WTC11 (cell line): ENCODE measurements around the gene ERGIC2. TPM values are rescaled to one million over a fixed set of nuclear protein-coding genes. Genes with fewer than 3 reads are reported as not detected.

Source experiments
- ATAC-seq: fragments of 200-7000 bp; cut with Tn5 transposase; 2 replicates; pipeline ENCODE4 v1.10.0; 2021; ENCODE audit warnings: mild to moderate bottlenecking, moderate library complexity
- CTCF ChIA-PET: fragments of 300-600 bp; sonication (Branson Sonifier 250); formaldehyde crosslinking; loops from one replicate; lab custom pipeline; 2021; ENCODE audit warnings: antibody characterized with exemption; lab: Charles Lee
- POLR2A ChIA-PET: fragments of 350-600 bp; sonication (Branson Sonifier 250); formaldehyde crosslinking; loops from one replicate; lab custom pipeline; 2021; ENCODE audit warnings: antibody characterized with exemption; lab: Charles Lee
- DNase-seq: peaks from one replicate; pipeline ENCODE4 v3.0.0; 2021; ENCODE audit warnings: low spot score
- H3K27ac Mint-ChIP-seq: 2 replicates; pipeline ENCODE4 v1.8.0; 2021; ENCODE audit warnings: mixed read lengths
- H3K27me3 Mint-ChIP-seq: 2 replicates; pipeline ENCODE4 v1.8.0; 2021; ENCODE audit warnings: low read depth, mild to moderate bottlenecking, moderate library complexity, mixed read lengths
- H3K36me3 Mint-ChIP-seq: 2 replicates; pipeline ENCODE4 v1.8.0; 2021; ENCODE audit warnings: mixed read lengths
- H3K4me1 Mint-ChIP-seq: 2 replicates; pipeline ENCODE4 v1.8.0; 2022; ENCODE audit warnings: mixed read lengths
- H3K4me3 Mint-ChIP-seq: 2 replicates; pipeline ENCODE4 v1.8.0; 2021; ENCODE audit warnings: mild to moderate bottlenecking, moderate library complexity, mixed read lengths
- H3K9me3 Mint-ChIP-seq: 2 replicates; pipeline ENCODE4 v1.8.0; 2021; ENCODE audit warnings: mixed read lengths
- ATF1 ChIP-seq: sonication (generic); formaldehyde crosslinking; IDR thresholded peaks from 2 replicates; pipeline ENCODE4 v1.8.1; 2023; ENCODE audit warnings: mild to moderate bottlenecking, moderate library complexity, missing genetic modification reagents
- ETV6 ChIP-seq: sonication (generic); formaldehyde crosslinking; IDR thresholded peaks from 2 replicates; pipeline ENCODE4 v1.8.1; 2022; ENCODE audit warnings: mild to moderate bottlenecking, missing genetic modification reagents
- FOXJ3 ChIP-seq: sonication (generic); formaldehyde crosslinking; IDR thresholded peaks from 2 replicates; pipeline ENCODE4 v1.9.0; 2021; ENCODE audit warnings: missing genetic modification reagents, mild to moderate bottlenecking, borderline replicate concordance
- GABPB1 ChIP-seq: sonication (generic); formaldehyde crosslinking; IDR thresholded peaks from 2 replicates; pipeline ENCODE4 v1.8.1; 2023; ENCODE audit warnings: mild to moderate bottlenecking, missing genetic modification reagents
- MXD4 ChIP-seq: fragments of 250-450 bp; sonication (Bioruptor Pico); IDR thresholded peaks from 2 replicates; pipeline ENCODE4 v1.8.0; 2021; ENCODE audit warnings: mild to moderate bottlenecking, moderate library complexity, borderline replicate concordance
- TEAD4 ChIP-seq: sonication (generic); formaldehyde crosslinking; IDR thresholded peaks from 2 replicates; pipeline ENCODE4 v1.8.0; 2022; ENCODE audit warnings: mild to moderate bottlenecking, missing genetic modification reagents
- ZBTB21 ChIP-seq: sonication (generic); formaldehyde crosslinking; IDR thresholded peaks from 2 replicates; pipeline ENCODE4 v1.8.1; 2023; ENCODE audit warnings: mild to moderate bottlenecking, missing genetic modification reagents, borderline replicate concordance
- ZNF138 ChIP-seq: sonication (generic); formaldehyde crosslinking; conservative IDR thresholded peaks from 2 replicates; pipeline ENCODE4 v1.8.1; 2022; ENCODE audit warnings: mild to moderate bottlenecking, moderate library complexity, missing genetic modification reagents
- ZNF232 ChIP-seq: sonication (generic); formaldehyde crosslinking; IDR thresholded peaks from 2 replicates; pipeline ENCODE4 v1.8.0; 2022; ENCODE audit warnings: mild to moderate bottlenecking, missing genetic modification reagents
- ZNF671 ChIP-seq: fragments of 250-450 bp; sonication (Bioruptor Pico); IDR thresholded peaks from 2 replicates; pipeline ENCODE4 v1.8.0; 2021; ENCODE audit warnings: mild to moderate bottlenecking
- total RNA-seq: library from RNA; stranded (reverse); gene quantifications from 3 replicates; pipeline ENCODE4 v1.2.3, GENCODE V29; 2021
- TF ChIP-seq, protein P1 (sequence below): sonication (generic); formaldehyde crosslinking; IDR thresholded peaks from 2 replicates; pipeline ENCODE4 v1.8.0; 2022; ENCODE audit warnings: mild to moderate bottlenecking, missing genetic modification reagents
- TF ChIP-seq, protein P2 (sequence below): fragments of 250-450 bp; sonication (Bioruptor Pico); IDR thresholded peaks from 2 replicates; pipeline ENCODE4 v1.8.0; 2021; ENCODE audit warnings: mild to moderate bottlenecking
- TF ChIP-seq, protein P3 (sequence below): sonication (generic); formaldehyde crosslinking; IDR thresholded peaks from 2 replicates; pipeline ENCODE4 v1.8.0; 2023; ENCODE audit warnings: mild to moderate bottlenecking, missing genetic modification reagents
- TF ChIP-seq, protein P4 (sequence below): sonication (generic); formaldehyde crosslinking; IDR thresholded peaks from 2 replicates; pipeline ENCODE4 v1.8.1; 2022; ENCODE audit warnings: missing genetic modification reagents, borderline replicate concordance
- TF ChIP-seq, protein P5 (sequence below): fragments of 250-450 bp; sonication (Bioruptor Pico); conservative IDR thresholded peaks from 2 replicates; pipeline ENCODE4 v1.9.0; 2021; ENCODE audit warnings: mild to moderate bottlenecking

Gene ERGIC2
- total RNA-seq, 1 experiment from 2014 or later: 51.4 TPM

DNA sequence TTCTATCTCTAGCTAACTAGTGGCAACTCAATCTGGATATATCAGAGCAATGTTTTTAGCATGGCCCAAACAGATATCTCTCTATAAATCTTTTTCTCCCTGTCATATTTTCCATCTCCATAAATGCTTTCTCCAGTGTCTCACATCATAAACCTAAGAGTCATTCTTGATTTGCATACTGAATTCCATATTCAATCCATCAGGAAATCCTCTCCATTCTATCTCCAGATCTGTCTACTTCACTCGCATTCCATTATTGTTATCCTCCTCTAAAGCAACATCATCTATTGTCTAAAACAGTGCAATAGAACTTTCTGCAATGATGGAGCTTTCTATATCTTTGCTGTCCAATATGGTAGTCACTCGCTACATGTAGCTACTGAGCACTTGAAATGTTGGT, 45.5 kb upstream of the ERGIC2 start (continued):
- TF ChIP-seq, protein P1, sequence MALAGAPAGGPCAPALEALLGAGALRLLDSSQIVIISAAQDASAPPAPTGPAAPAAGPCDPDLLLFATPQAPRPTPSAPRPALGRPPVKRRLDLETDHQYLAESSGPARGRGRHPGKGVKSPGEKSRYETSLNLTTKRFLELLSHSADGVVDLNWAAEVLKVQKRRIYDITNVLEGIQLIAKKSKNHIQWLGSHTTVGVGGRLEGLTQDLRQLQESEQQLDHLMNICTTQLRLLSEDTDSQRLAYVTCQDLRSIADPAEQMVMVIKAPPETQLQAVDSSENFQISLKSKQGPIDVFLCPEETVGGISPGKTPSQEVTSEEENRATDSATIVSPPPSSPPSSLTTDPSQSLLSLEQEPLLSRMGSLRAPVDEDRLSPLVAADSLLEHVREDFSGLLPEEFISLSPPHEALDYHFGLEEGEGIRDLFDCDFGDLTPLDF (CRISPR knock-in tag): no peak
- TF ChIP-seq ZNF671 (CRISPR knock-in tag) (no peak), ATF1 (CRISPR knock-in tag) (no peak), ETV6 (CRISPR knock-in tag) (no peak), GABPB1 (CRISPR knock-in tag) (no peak), TEAD4 (CRISPR knock-in tag) (no peak), ZNF138 (CRISPR knock-in tag) (no peak)
- TF ChIP-seq, protein P2, sequence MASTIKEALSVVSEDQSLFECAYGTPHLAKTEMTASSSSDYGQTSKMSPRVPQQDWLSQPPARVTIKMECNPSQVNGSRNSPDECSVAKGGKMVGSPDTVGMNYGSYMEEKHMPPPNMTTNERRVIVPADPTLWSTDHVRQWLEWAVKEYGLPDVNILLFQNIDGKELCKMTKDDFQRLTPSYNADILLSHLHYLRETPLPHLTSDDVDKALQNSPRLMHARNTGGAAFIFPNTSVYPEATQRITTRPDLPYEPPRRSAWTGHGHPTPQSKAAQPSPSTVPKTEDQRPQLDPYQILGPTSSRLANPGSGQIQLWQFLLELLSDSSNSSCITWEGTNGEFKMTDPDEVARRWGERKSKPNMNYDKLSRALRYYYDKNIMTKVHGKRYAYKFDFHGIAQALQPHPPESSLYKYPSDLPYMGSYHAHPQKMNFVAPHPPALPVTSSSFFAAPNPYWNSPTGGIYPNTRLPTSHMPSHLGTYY (CRISPR knock-in tag): no peak

DNA sequence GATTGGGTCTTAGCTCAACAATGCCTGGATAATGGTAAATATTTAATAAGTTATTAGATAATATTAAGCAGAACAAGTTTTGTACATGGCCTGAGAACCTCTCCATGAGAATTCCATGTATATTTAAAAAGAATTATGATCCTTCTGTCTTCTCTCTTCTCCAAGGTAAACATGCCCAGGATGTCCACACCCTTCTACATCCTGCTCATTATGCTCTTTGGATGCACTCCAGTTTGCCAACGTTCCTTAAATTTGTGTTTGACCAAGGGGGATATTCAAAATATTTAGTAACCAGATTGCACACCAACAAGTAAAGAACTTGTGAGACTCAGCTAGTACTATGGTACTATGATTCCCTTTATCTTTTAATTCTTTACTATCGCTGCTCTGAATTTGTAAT, 44.8 kb upstream of the ERGIC2 start:
- H3K4me3 Mint-ChIP-seq: no peak overlapping the region
- no peak for DNase-seq
- ATAC-seq: no peak
- ChIA-PET POLR2A (no interaction called here), CTCF (no interaction called here)
- H3K27me3 Mint-ChIP-seq: peaks cover 9% of the 10 kb centered on the region
- H3K36me3 Mint-ChIP-seq: peaks cover 18% of the 10 kb centered on the region
- no peaks in the 10 kb centered on the region for H3K4me1 Mint-ChIP-seq
- H3K9me3 Mint-ChIP-seq: peaks cover 46% of the 10 kb centered on the region
- H3K27ac Mint-ChIP-seq: no peak overlapping the region
- TF ChIP-seq, protein P3, sequence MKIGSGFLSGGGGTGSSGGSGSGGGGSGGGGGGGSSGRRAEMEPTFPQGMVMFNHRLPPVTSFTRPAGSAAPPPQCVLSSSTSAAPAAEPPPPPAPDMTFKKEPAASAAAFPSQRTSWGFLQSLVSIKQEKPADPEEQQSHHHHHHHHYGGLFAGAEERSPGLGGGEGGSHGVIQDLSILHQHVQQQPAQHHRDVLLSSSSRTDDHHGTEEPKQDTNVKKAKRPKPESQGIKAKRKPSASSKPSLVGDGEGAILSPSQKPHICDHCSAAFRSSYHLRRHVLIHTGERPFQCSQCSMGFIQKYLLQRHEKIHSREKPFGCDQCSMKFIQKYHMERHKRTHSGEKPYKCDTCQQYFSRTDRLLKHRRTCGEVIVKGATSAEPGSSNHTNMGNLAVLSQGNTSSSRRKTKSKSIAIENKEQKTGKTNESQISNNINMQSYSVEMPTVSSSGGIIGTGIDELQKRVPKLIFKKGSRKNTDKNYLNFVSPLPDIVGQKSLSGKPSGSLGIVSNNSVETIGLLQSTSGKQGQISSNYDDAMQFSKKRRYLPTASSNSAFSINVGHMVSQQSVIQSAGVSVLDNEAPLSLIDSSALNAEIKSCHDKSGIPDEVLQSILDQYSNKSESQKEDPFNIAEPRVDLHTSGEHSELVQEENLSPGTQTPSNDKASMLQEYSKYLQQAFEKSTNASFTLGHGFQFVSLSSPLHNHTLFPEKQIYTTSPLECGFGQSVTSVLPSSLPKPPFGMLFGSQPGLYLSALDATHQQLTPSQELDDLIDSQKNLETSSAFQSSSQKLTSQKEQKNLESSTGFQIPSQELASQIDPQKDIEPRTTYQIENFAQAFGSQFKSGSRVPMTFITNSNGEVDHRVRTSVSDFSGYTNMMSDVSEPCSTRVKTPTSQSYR (CRISPR knock-in tag): no peak

DNA sequence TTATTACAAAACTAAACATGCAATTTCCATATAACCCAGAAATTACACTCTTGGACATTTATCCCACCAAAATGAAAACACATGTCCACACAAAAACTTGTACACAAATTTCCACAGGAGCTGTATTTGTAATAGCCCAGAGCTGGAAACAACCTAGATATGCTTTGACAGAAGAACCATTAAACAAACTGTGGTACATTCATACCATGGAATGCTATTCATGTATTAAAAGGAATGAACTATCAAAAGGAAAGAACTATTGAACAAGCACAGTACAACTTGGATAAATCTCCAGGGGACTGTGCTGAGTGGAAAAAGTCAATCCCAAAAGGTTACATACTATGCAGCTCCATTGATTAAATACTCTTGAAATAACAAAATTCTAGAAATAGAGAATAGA, 35.8 kb upstream of the ERGIC2 start:
- TF ChIP-seq ZNF232: no peak
- TF ChIP-seq, protein P4, sequence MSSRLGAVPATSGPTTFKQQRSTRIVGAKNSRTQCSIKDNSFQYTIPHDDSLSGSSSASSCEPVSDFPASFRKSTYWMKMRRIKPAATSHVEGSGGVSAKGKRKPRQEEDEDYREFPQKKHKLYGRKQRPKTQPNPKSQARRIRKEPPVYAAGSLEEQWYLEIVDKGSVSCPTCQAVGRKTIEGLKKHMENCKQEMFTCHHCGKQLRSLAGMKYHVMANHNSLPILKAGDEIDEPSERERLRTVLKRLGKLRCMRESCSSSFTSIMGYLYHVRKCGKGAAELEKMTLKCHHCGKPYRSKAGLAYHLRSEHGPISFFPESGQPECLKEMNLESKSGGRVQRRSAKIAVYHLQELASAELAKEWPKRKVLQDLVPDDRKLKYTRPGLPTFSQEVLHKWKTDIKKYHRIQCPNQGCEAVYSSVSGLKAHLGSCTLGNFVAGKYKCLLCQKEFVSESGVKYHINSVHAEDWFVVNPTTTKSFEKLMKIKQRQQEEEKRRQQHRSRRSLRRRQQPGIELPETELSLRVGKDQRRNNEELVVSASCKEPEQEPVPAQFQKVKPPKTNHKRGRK (CRISPR knock-in tag): no peak
- TF ChIP-seq ZBTB21: no peak
- TF ChIP-seq MXD4 (CRISPR knock-in tag): no peak
- TF ChIP-seq FOXJ3: no peak
- TF ChIP-seq, protein P5, sequence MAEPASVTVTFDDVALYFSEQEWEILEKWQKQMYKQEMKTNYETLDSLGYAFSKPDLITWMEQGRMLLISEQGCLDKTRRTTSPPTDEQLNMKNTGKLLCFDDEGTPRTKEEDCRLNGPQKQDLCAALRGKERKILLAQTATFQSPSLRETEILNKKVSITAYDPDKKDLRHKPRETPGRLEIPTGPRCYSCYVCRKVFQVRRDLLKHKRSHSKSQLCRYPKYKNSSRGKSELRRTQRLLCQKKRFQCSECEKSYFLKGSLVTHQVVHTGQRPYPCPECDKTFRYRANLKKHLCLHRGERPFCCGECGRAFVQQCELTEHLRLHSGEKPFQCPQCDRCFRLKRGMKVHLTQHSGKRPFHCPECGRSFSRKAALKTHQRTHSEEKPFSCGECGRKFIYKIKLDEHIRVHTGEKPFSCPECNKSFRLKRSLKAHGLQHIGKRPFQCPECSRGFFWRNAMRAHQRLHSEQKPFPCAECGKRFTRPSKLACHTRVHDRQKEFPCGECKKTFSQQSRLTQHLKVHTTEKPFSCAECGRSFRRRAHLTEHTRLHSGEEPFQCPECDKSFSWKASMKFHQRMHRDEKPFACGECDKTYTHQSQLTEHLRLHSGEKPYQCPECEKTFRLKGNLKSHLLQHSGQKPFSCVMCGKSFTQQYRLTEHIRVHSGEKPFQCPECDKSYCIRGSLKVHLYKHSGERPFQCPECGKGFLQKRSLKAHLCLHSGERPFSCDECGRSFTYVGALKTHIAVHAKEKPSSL (CRISPR knock-in tag): no peak
- peaks cover 17% of the 10 kb centered on the region for H3K9me3 Mint-ChIP-seq
- DNase-seq: no peak
- no peaks in the 10 kb centered on the region for H3K4me1 Mint-ChIP-seq
- POLR2A ChIA-PET: no interaction called here
- H3K36me3 Mint-ChIP-seq: peaks cover 13% of the 10 kb centered on the region
- peaks cover 4% of the 10 kb centered on the region; the same call in 1 of the 2 replicates for H3K27me3 Mint-ChIP-seq
- H3K4me3 Mint-ChIP-seq: no peak overlapping the region
- ATAC-seq: no peak
- CTCF ChIA-PET: interaction anchor here (1.5 kb wide), 1 partner anchor 11 kb away, joined by 3 read pairs; no protein-coding TSS in a partner anchor
- no peak overlapping the region for H3K27ac Mint-ChIP-seq
